Measurements from ENCODE around the gene KLHDC3.

KLHDC3 gene

DNA sequence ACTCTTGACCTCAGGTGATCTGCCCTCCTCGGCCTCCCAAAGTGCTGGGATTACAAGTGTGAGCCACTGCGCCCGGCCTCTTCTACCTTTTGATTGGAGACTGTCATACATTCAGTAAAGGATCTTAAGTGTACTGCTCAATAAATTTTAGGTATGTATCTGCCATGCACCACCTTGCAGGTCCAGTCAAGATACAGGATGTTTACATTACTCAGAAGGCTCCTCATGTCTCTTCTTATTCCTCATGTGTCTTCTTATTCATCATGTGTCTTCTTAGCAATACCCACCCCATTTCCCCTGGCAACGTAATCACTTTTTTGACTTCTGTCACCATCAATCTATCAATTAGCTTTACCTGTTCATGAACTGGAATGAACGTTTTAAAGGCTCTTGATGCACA is 8.2 kb upstream of the KLHDC3 start:
- Histone ChIP-seq H3K4me1 (ENCODE audit: control extremely low read depth in 1 of 4, control insufficient read depth in 4 of 4, insufficient read depth in 4 of 4, low read length in 3 of 4) (no peaks in the 10 kb centered on the region), H3K36me3 (ENCODE audit: control insufficient read depth in 4 of 4, insufficient read depth in 4 of 4, low read length in 3 of 4) (peaks cover 15 to 56% (median 47%) of the 10 kb centered on the region in 4 experiments), H3K9me3 (ENCODE audit: control extremely low read depth in 1 of 5, control insufficient read depth in 4 of 5, insufficient read depth in 2 of 5, low read depth in 1 of 5, low read length in 4 of 5) (no peaks in the 10 kb centered on the region), H3K4me3 (ENCODE audit: control insufficient read depth in 1 of 7, extremely low read depth in 1 of 7, insufficient read depth in 4 of 7, low read depth in 2 of 7, low read length in 6 of 7) (no peak overlapping the region), H3K27ac (ENCODE audit: insufficient read depth in 1 of 2, low read depth in 1 of 2, low read length in 2 of 2, poor library complexity in 1 of 2, severe bottlenecking in 2 of 2) (no peak overlapping the region), H3K27me3 (replicated peaks in 2 of 5; ENCODE audit: control insufficient read depth in 4 of 5, insufficient read depth in 5 of 5, low read length in 4 of 5) (no peaks in the 10 kb centered on the region)
- ChIA-PET CTCF (interaction anchor here (0.7 to 1.7 kb wide), 3 partner anchors 9 to 138 kb away, joined by 3 to 4 read pairs (median 3); no protein-coding TSS in a partner anchor), POLR2A (no interaction called here)
- 95% methylated on average over 2 of the region's 5 CpGs for WGBS (ENCODE audit: insufficient coverage)
- DNase-seq: no peak

DNA sequence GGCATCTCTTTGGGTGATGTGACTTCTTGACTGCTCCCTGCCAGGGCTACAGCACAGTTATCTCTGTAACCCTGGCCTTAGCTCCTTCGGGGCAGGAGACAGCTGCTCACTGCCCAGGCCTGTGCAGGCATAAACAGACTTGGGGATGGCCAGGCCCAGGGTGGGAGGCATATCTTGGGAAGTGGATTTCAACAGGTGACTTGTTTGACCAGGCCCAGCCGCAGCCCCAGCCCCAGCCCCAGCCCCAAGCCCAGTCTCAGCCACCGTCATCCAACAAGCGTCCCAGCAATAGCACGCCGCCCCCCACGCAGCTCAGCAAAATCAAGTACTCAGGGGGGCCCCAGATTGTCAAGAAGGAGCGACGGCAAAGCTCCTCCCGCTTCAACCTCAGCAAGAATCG is 7.8 kb upstream of the KLHDC3 start:
- no peak overlapping the region for H3K4me3 ChIP-seq (ENCODE audit: control insufficient read depth in 1 of 7, extremely low read depth in 1 of 7, insufficient read depth in 4 of 7, low read depth in 2 of 7, low read length in 6 of 7)
- POLR2A ChIA-PET: no interaction called here
- H3K9me3 ChIP-seq (ENCODE audit: control extremely low read depth in 1 of 5, control insufficient read depth in 4 of 5, insufficient read depth in 2 of 5, low read depth in 1 of 5, low read length in 4 of 5): no peaks in the 10 kb centered on the region
- no peak overlapping the region for H3K27ac ChIP-seq (ENCODE audit: insufficient read depth in 1 of 2, low read depth in 1 of 2, low read length in 2 of 2, poor library complexity in 1 of 2, severe bottlenecking in 2 of 2)
- DNase-seq: no peak
- WGBS (ENCODE audit: insufficient coverage): 98% methylated on average over 11 of the region's 11 CpGs
- no peaks in the 10 kb centered on the region for H3K27me3 ChIP-seq (replicated peaks in 2 of 5; ENCODE audit: control insufficient read depth in 4 of 5, insufficient read depth in 5 of 5, low read length in 4 of 5)
- no peaks in the 10 kb centered on the region for H3K4me1 ChIP-seq (ENCODE audit: control extremely low read depth in 1 of 4, control insufficient read depth in 4 of 4, insufficient read depth in 4 of 4, low read length in 3 of 4)
- H3K36me3 ChIP-seq (ENCODE audit: control insufficient read depth in 4 of 4, insufficient read depth in 4 of 4, low read length in 3 of 4): peaks cover 15 to 60% (median 49%) of the 10 kb centered on the region in 4 experiments
- CTCF ChIA-PET: interaction anchor here (0.7 to 1.7 kb wide), 3 partner anchors 10 to 138 kb away, joined by 3 to 4 read pairs (median 3); no protein-coding TSS in a partner anchor

DNA sequence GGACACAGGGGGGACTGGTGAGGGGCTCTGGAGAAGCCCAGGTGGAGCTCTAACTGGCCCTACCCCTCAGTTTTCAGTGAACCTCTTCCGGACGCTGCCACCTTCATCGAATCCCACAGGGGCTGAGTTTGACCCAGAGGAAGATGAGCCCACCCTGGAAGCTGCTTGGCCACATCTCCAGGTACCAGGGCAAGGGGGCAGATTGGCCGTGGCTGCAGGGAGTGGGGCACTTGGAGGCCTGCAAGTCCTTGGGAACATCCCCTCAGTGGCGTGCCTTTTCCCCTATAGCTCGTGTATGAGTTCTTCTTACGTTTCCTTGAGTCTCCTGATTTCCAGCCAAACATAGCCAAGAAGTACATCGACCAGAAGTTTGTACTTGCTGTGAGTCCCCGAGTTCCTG is 6.9 kb upstream of the KLHDC3 start:
- H3K27ac ChIP-seq (ENCODE audit: insufficient read depth in 1 of 2, low read depth in 1 of 2, low read length in 2 of 2, poor library complexity in 1 of 2, severe bottlenecking in 2 of 2): no peak overlapping the region
- ChIA-PET POLR2A (no interaction called here), CTCF (interaction anchor here (1.0 to 1.7 kb wide), 6 partner anchors 11 to 222 kb away, joined by 3 to 6 read pairs (median 4); partner anchors contain the start of genes CUL7 and DNPH1)
- no peaks in the 10 kb centered on the region for H3K9me3 ChIP-seq (ENCODE audit: control extremely low read depth in 1 of 5, control insufficient read depth in 4 of 5, insufficient read depth in 2 of 5, low read depth in 1 of 5, low read length in 4 of 5)
- no peak overlapping the region for H3K4me3 ChIP-seq (ENCODE audit: control insufficient read depth in 1 of 7, extremely low read depth in 1 of 7, insufficient read depth in 4 of 7, low read depth in 2 of 7, low read length in 6 of 7)
- no peaks in the 10 kb centered on the region for H3K27me3 ChIP-seq (replicated peaks in 2 of 5; ENCODE audit: control insufficient read depth in 4 of 5, insufficient read depth in 5 of 5, low read length in 4 of 5)
- peaks cover 0 to 5% (median 1%) of the 10 kb centered on the region in 4 experiments for H3K4me1 ChIP-seq (ENCODE audit: control extremely low read depth in 1 of 4, control insufficient read depth in 4 of 4, insufficient read depth in 4 of 4, low read length in 3 of 4)
- H3K36me3 ChIP-seq (ENCODE audit: control insufficient read depth in 4 of 4, insufficient read depth in 4 of 4, low read length in 3 of 4): peaks cover 13 to 68% (median 53%) of the 10 kb centered on the region in 4 experiments
- WGBS (ENCODE audit: insufficient coverage): 95% methylated on average over 8 of the region's 9 CpGs
- DNase-seq: no peak

DNA sequence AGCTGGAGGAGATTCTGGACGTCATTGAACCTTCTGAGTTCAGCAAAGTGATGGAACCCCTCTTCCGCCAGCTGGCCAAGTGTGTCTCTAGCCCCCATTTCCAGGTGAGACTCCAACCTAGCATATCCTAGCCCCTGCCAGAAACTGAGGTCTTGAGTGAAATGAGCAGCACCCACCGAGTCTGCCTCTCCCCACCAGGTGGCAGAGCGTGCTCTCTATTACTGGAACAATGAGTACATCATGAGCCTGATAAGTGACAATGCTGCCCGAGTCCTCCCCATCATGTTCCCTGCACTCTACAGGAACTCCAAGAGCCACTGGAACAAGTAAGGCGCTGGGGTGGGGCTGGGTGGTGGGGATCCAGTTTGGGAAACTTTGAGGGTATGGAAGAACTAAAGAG is 4.9 kb upstream of the KLHDC3 start:
- H3K27me3 ChIP-seq (replicated peaks in 2 of 5; ENCODE audit: control insufficient read depth in 4 of 5, insufficient read depth in 5 of 5, low read length in 4 of 5): no peaks in the 10 kb centered on the region
- peaks cover 6 to 18% (median 13%) of the 10 kb centered on the region in 4 experiments for H3K4me1 ChIP-seq (ENCODE audit: control extremely low read depth in 1 of 4, control insufficient read depth in 4 of 4, insufficient read depth in 4 of 4, low read length in 3 of 4)
- no peak overlapping the region for H3K4me3 ChIP-seq (ENCODE audit: control insufficient read depth in 1 of 7, extremely low read depth in 1 of 7, insufficient read depth in 4 of 7, low read depth in 2 of 7, low read length in 6 of 7)
- CTCF ChIA-PET: interaction anchor here (0.8 to 3.6 kb wide), 6 partner anchors 11 to 135 kb away, joined by 3 to 41 read pairs (median 5); partner anchors contain the start of gene PPP2R5D
- WGBS (ENCODE audit: insufficient coverage): 83% methylated on average over 5 of the region's 6 CpGs
- peak; percentile 45 to 65 (median 60) for DNase-seq
- POLR2A ChIA-PET: no interaction called here
- no peak overlapping the region for H3K27ac ChIP-seq (ENCODE audit: insufficient read depth in 1 of 2, low read depth in 1 of 2, low read length in 2 of 2, poor library complexity in 1 of 2, severe bottlenecking in 2 of 2)
- no peaks in the 10 kb centered on the region for H3K9me3 ChIP-seq (ENCODE audit: control extremely low read depth in 1 of 5, control insufficient read depth in 4 of 5, insufficient read depth in 2 of 5, low read depth in 1 of 5, low read length in 4 of 5)
- H3K36me3 ChIP-seq (ENCODE audit: control insufficient read depth in 4 of 4, insufficient read depth in 4 of 4, low read length in 3 of 4): peaks cover 13 to 65% (median 51%) of the 10 kb centered on the region in 4 experiments

DNA sequence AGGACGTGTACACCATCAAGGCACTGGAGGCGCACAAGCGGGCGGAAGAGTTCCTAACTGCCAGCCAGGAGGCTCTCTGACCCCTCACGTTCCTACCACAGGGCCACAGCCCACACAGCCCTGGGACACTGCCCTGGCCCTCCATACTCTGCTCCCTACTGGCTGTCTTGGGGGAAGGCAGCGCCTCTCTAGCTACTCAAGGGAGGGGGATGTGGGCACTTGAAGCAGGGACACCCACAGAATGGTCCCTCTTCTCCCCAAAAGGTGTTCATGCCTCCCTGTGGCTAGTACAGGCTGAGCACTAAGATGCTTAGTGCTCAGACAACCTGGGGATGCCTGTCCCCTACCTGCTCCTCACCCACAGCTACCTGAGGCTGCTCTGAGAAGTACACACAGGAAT is 2.8 kb upstream of the KLHDC3 start:
- DNase-seq: no peak
- peaks cover 13 to 59% (median 48%) of the 10 kb centered on the region in 4 experiments for H3K36me3 ChIP-seq (ENCODE audit: control insufficient read depth in 4 of 4, insufficient read depth in 4 of 4, low read length in 3 of 4)
- POLR2A ChIA-PET: no interaction called here
- 100% methylated on average over 2 of the region's 6 CpGs for WGBS (ENCODE audit: insufficient coverage)
- no peaks in the 10 kb centered on the region for H3K9me3 ChIP-seq (ENCODE audit: control extremely low read depth in 1 of 5, control insufficient read depth in 4 of 5, insufficient read depth in 2 of 5, low read depth in 1 of 5, low read length in 4 of 5)
- H3K4me1 ChIP-seq (ENCODE audit: control extremely low read depth in 1 of 4, control insufficient read depth in 4 of 4, insufficient read depth in 4 of 4, low read length in 3 of 4): peaks cover 11 to 36% (median 27%) of the 10 kb centered on the region in 4 experiments
- no peaks in the 10 kb centered on the region for H3K27me3 ChIP-seq (replicated peaks in 2 of 5; ENCODE audit: control insufficient read depth in 4 of 5, insufficient read depth in 5 of 5, low read length in 4 of 5)
- peak overlapping the region in 1 of 2 experiments; percentile 14 for H3K27ac ChIP-seq (ENCODE audit: insufficient read depth in 1 of 2, low read depth in 1 of 2, low read length in 2 of 2, poor library complexity in 1 of 2, severe bottlenecking in 2 of 2)
- no peak overlapping the region for H3K4me3 ChIP-seq (ENCODE audit: control insufficient read depth in 1 of 7, extremely low read depth in 1 of 7, insufficient read depth in 4 of 7, low read depth in 2 of 7, low read length in 6 of 7)
- CTCF ChIA-PET: interaction anchor here (0.8 to 3.6 kb wide), 10 partner anchors 9 to 137 kb away, joined by 3 to 41 read pairs (median 4); no protein-coding TSS in a partner anchor

DNA sequence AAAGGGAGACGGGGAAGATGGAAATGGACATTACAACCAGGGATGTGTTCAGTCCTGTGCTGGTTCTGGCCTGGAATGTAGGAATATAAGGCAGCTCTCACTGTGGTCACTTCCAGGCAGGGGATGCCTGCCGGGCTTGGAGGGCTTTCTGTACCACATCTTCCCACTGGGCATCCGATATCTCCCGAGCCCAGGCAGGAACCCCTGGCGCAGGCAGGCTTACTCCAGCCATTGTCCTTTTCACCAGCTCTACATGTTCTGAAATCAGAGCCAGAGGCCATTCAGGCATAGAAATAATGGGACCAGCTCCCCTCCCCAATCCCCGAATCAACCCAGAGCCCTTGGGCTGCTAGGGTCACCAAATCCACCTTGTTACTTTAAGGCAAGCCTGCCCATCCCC is 1.7 kb upstream of the KLHDC3 start:
- Histone ChIP-seq H3K4me1 (ENCODE audit: control extremely low read depth in 1 of 4, control insufficient read depth in 4 of 4, insufficient read depth in 4 of 4, low read length in 3 of 4) (peaks cover 11 to 40% (median 31%) of the 10 kb centered on the region in 4 experiments), H3K9me3 (ENCODE audit: control extremely low read depth in 1 of 5, control insufficient read depth in 4 of 5, insufficient read depth in 2 of 5, low read depth in 1 of 5, low read length in 4 of 5) (no peaks in the 10 kb centered on the region), H3K27ac (ENCODE audit: insufficient read depth in 1 of 2, low read depth in 1 of 2, low read length in 2 of 2, poor library complexity in 1 of 2, severe bottlenecking in 2 of 2) (peak overlapping the region; percentile 52 to 87), H3K4me3 (ENCODE audit: control insufficient read depth in 1 of 7, extremely low read depth in 1 of 7, insufficient read depth in 4 of 7, low read depth in 2 of 7, low read length in 6 of 7) (peak overlapping the region in 4 of 7 experiments; percentile 10 to 96 (median 90)), H3K36me3 (ENCODE audit: control insufficient read depth in 4 of 4, insufficient read depth in 4 of 4, low read length in 3 of 4) (peaks cover 10 to 55% (median 41%) of the 10 kb centered on the region in 4 experiments), H3K27me3 (replicated peaks in 2 of 5; ENCODE audit: control insufficient read depth in 4 of 5, insufficient read depth in 5 of 5, low read length in 4 of 5) (no peaks in the 10 kb centered on the region)
- DNase-seq: no peak
- ChIA-PET CTCF (interaction anchor here (0.7 to 2.5 kb wide), 4 partner anchors 21 to 131 kb away, joined by 3 to 10 read pairs (median 4); no protein-coding TSS in a partner anchor), POLR2A (interaction anchor here (1.0 kb wide), 1 partner anchor 163 kb away, joined by 3 read pairs; no protein-coding TSS in a partner anchor)
- WGBS (ENCODE audit: insufficient coverage): 96% methylated on average over 6 of the region's 6 CpGs
